ENCODE measurements around the gene TRAF2. TPM values are rescaled to one million over a fixed set of nuclear protein-coding genes. Genes with fewer than 3 reads are reported as not detected.

Gene TRAF2
- total RNA-seq, 2 donors from 2014 or later = 55.7 to 107 TPM

GRCh38 chr9:136949817-136950655, 63.7 kb downstream of the TRAF2 start:
- DNase-seq (ENCODE audit: low spot score) (peak; percentile 98), ATAC-seq (peak; percentile 92 to 94)
- no peaks in the 10 kb centered on the region for H3K9me3 Mint-ChIP-seq
- H3K27ac Mint-ChIP-seq = peak overlapping the region; percentile 60 to 83
- no peaks in the 10 kb centered on the region for H3K27me3 Mint-ChIP-seq
- peak overlapping the region; percentile 81 for H3K4me3 Mint-ChIP-seq
- no peaks in the 10 kb centered on the region for H3K36me3 Mint-ChIP-seq
- peaks cover under 1 to 14% of the 10 kb centered on the region in 2 donors for H3K4me1 Mint-ChIP-seq (ENCODE audit: low read depth in 2 of 2)

GRCh38 chr9:136950656-136951276, 64.5 kb downstream of the TRAF2 start:
- Mint-ChIP-seq H3K27me3 (no peaks in the 10 kb centered on the region), H3K9me3 (no peaks in the 10 kb centered on the region), H3K36me3 (no peaks in the 10 kb centered on the region), H3K27ac (peak overlapping the region; percentile 60 to 83), H3K4me3 (peak overlapping the region; percentile 81), H3K4me1 (ENCODE audit: low read depth in 2 of 2) (peaks cover 0 to 17% of the 10 kb centered on the region in 2 donors)
- ATAC-seq (no peak), DNase-seq (ENCODE audit: low spot score) (no peak)

GRCh38 chr9:136951541-136952320, 65.4 kb downstream of the TRAF2 start, which contains the start of gene LCN12:
Gene LCN12 (plus strand): TSS chr9:136952273. CDS start chr9:136952328, 55 bp downstream.
- Mint-ChIP-seq H3K4me1 (ENCODE audit: low read depth in 2 of 2) (peaks cover 8 to 23% of the 10 kb centered on the region in 2 donors), H3K27me3 (no peaks in the 10 kb centered on the region), H3K27ac (no peak within 1 kb of the TSS), H3K36me3 (no peaks in the 10 kb centered on the region), H3K9me3 (peaks cover 3% of the 10 kb centered on the region), H3K4me3 (no peak within 1 kb of the TSS)
- ATAC-seq (no peak), DNase-seq (ENCODE audit: low spot score) (no peak)

- Mint-ChIP-seq H3K27ac (no peak overlapping the region), H3K27me3 (no peaks in the 10 kb centered on the region), H3K9me3 (peaks cover 4% of the 10 kb centered on the region), H3K36me3 (no peaks in the 10 kb centered on the region), H3K4me1 (ENCODE audit: low read depth in 2 of 2) (peaks cover 10 to 22% of the 10 kb centered on the region in 2 donors), H3K4me3 (no peak overlapping the region)
- DNase-seq (ENCODE audit: low spot score) (no peak), ATAC-seq (no peak)
Measured at GRCh38 chr9:136952321-136952850, 66.1 kb downstream of the TRAF2 start.

- no peak overlapping the region for H3K4me3 Mint-ChIP-seq
Measured at GRCh38 chr9:136952876-136953770, 66.8 kb downstream of the TRAF2 start.

GRCh38 chr9:136953771-136954269, 67.5 kb downstream of the TRAF2 start:
- ATAC-seq = no peak
- H3K9me3 Mint-ChIP-seq = peaks cover 4% of the 10 kb centered on the region
- no peak overlapping the region for H3K27ac Mint-ChIP-seq
- peaks cover 10 to 28% of the 10 kb centered on the region in 2 donors for H3K4me1 Mint-ChIP-seq (ENCODE audit: low read depth in 2 of 2)
- no peak for DNase-seq (ENCODE audit: low spot score)
- H3K27me3 Mint-ChIP-seq = no peaks in the 10 kb centered on the region
- H3K4me3 Mint-ChIP-seq = no peak overlapping the region
- H3K36me3 Mint-ChIP-seq = no peaks in the 10 kb centered on the region

More at GRCh38 chr9:136952876-136953770, 66.8 kb downstream of the TRAF2 start:
- no peak overlapping the region for H3K27ac Mint-ChIP-seq
- ATAC-seq = no peak
- H3K27me3 Mint-ChIP-seq = no peaks in the 10 kb centered on the region
- H3K36me3 Mint-ChIP-seq = no peaks in the 10 kb centered on the region
- no peak for DNase-seq (ENCODE audit: low spot score)
- H3K9me3 Mint-ChIP-seq = peaks cover 4% of the 10 kb centered on the region
- H3K4me1 Mint-ChIP-seq (ENCODE audit: low read depth in 2 of 2) = peaks cover 10 to 26% of the 10 kb centered on the region in 2 donors

GRCh38 chr9:136954270-136955083, 68.2 kb downstream of the TRAF2 start:
- no peak for DNase-seq (ENCODE audit: low spot score)
- no peak for ATAC-seq
- Mint-ChIP-seq H3K27ac (peak overlapping the region in 1 of 2 donors; percentile 43), H3K36me3 (no peaks in the 10 kb centered on the region), H3K4me3 (no peak overlapping the region), H3K9me3 (peaks cover 4% of the 10 kb centered on the region), H3K27me3 (no peaks in the 10 kb centered on the region), H3K4me1 (ENCODE audit: low read depth in 2 of 2) (peaks cover 10 to 29% of the 10 kb centered on the region in 2 donors)

GRCh38 chr9:136955202-136955942, 69.1 kb downstream of the TRAF2 start:
- no peak overlapping the region for H3K4me3 Mint-ChIP-seq
- H3K4me1 Mint-ChIP-seq (ENCODE audit: low read depth in 2 of 2) = peaks cover 14 to 31% of the 10 kb centered on the region in 2 donors
- peak overlapping the region in 1 of 2 donors; percentile 43 for H3K27ac Mint-ChIP-seq

GRCh38 chr9:136955943-136956335, 69.6 kb downstream of the TRAF2 start:
- H3K4me1 Mint-ChIP-seq (ENCODE audit: low read depth in 2 of 2) = peaks cover 14 to 35% of the 10 kb centered on the region in 2 donors
- H3K9me3 Mint-ChIP-seq = peaks cover 4% of the 10 kb centered on the region
- DNase-seq (ENCODE audit: low spot score) (no peak), ATAC-seq (no peak)
- H3K4me3 Mint-ChIP-seq = no peak overlapping the region
- H3K27ac Mint-ChIP-seq = no peak overlapping the region
- no peaks in the 10 kb centered on the region for H3K36me3 Mint-ChIP-seq
- no peaks in the 10 kb centered on the region for H3K27me3 Mint-ChIP-seq

More at GRCh38 chr9:136955202-136955942, 69.1 kb downstream of the TRAF2 start:
- Mint-ChIP-seq H3K36me3 (no peaks in the 10 kb centered on the region), H3K27me3 (no peaks in the 10 kb centered on the region), H3K9me3 (peaks cover 4% of the 10 kb centered on the region)
- no peak for DNase-seq (ENCODE audit: low spot score)
- no peak for ATAC-seq

GRCh38 chr9:136956604-136957003, 70.3 kb downstream of the TRAF2 start:
- Mint-ChIP-seq H3K27ac (no peak overlapping the region), H3K4me1 (ENCODE audit: low read depth in 2 of 2) (peaks cover 14 to 35% of the 10 kb centered on the region in 2 donors)

GRCh38 chr9:136957461-136957860, 71.1 kb downstream of the TRAF2 start:
- ATAC-seq = no peak
- H3K4me1 Mint-ChIP-seq (ENCODE audit: low read depth in 2 of 2) = peaks cover 14 to 39% of the 10 kb centered on the region in 2 donors
- H3K9me3 Mint-ChIP-seq = peaks cover 4% of the 10 kb centered on the region
- DNase-seq (ENCODE audit: low spot score) = no peak
- no peak overlapping the region for H3K4me3 Mint-ChIP-seq
- no peaks in the 10 kb centered on the region for H3K36me3 Mint-ChIP-seq
- H3K27ac Mint-ChIP-seq = no peak overlapping the region
- H3K27me3 Mint-ChIP-seq = no peaks in the 10 kb centered on the region

More at GRCh38 chr9:136956604-136957003, 70.3 kb downstream of the TRAF2 start:
- no peaks in the 10 kb centered on the region for H3K36me3 Mint-ChIP-seq
- H3K27me3 Mint-ChIP-seq = no peaks in the 10 kb centered on the region
- H3K9me3 Mint-ChIP-seq = peaks cover 4% of the 10 kb centered on the region
- ATAC-seq (no peak), DNase-seq (ENCODE audit: low spot score) (no peak)
- H3K4me3 Mint-ChIP-seq = no peak overlapping the region
